ENCODE results near the gene NMS.

NMS gene

DNA sequence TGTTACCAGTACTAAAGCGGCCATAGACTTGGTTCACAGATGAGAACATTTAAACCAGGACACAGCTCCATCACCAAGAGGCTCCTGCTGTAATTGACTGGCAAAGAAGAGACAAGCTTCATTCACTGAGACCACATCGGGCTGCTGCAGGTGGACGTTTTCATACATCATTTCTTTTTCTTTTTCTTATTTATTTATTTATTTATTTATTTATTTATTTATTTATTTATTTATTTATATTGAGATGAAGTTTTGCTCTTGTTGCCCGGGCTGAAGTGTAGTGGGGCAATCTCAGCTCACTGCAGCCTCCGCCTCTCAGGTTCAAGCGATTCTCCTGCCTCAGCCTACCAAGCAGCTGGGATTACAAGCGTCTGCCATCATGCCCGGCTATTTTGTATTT, 58.9 kb downstream of the NMS start (continued):
- TF ChIP-seq, protein P1, sequence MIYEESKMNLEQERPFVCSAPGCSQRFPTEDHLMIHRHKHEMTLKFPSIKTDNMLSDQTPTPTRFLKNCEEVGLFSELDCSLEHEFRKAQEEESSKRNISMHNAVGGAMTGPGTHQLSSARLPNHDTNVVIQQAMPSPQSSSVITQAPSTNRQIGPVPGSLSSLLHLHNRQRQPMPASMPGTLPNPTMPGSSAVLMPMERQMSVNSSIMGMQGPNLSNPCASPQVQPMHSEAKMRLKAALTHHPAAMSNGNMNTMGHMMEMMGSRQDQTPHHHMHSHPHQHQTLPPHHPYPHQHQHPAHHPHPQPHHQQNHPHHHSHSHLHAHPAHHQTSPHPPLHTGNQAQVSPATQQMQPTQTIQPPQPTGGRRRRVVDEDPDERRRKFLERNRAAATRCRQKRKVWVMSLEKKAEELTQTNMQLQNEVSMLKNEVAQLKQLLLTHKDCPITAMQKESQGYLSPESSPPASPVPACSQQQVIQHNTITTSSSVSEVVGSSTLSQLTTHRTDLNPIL (CRISPR knock-in tag; IDR thresholded peaks at IDR 0.05; ENCODE audit: low read depth) = no peak
- TF ChIP-seq CSDC2 (CRISPR knock-in tag; IDR thresholded peaks at IDR 0.05) = no peak
- TF ChIP-seq ZFP30 (CRISPR knock-in tag; IDR thresholded peaks at IDR 0.05) = no peak

DNA sequence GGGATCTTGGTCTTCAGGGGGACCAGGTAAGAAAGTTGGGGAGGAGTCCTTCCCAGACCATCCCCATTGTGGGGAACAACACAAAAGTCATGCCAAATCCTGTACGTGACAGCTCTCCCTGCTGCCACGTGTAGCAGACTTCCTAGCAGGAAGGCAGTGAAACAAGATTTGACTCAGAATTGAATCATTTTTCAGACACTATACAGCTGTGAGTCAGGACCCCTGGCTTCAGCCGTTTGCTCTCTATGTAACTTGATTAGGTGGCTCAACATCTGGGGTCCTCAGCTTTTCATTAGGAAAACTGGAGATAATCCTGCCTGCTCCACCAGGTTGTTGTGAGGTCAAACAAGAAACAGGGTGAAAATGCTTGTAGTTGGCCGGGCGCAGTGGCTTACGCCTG, 59.6 kb downstream of the NMS start:
- no peak for ATAC-seq
- TF ChIP-seq ZC3H10 (CRISPR knock-in tag; IDR thresholded peaks at IDR 0.05) (no peak), ZNF565 (CRISPR knock-in tag; conservative IDR thresholded peaks at IDR 0.05; ENCODE audit: low read depth) (no peak), RARB (CRISPR knock-in tag; IDR thresholded peaks at IDR 0.05) (no peak), PPARA (CRISPR knock-in tag; IDR thresholded peaks at IDR 0.05; ENCODE audit: borderline replicate concordance) (no peak), ISL1 (CRISPR knock-in tag; IDR thresholded peaks at IDR 0.05) (no peak), CSDC2 (CRISPR knock-in tag; IDR thresholded peaks at IDR 0.05) (no peak), ZFP3 (CRISPR knock-in tag; IDR thresholded peaks at IDR 0.05) (no peak), ZNF70 (CRISPR knock-in tag; IDR thresholded peaks at IDR 0.05) (no peak), TCF4 (CRISPR knock-in tag; IDR thresholded peaks at IDR 0.05; ENCODE audit: borderline replicate concordance) (no peak), ESRRG (CRISPR knock-in tag; IDR thresholded peaks at IDR 0.05) (no peak), BACH2 (CRISPR knock-in tag; IDR thresholded peaks at IDR 0.05; ENCODE audit: borderline replicate concordance) (no peak), ZNF8 (CRISPR knock-in tag; IDR thresholded peaks at IDR 0.05) (no peak)
- TF ChIP-seq, protein P1 (CRISPR knock-in tag; IDR thresholded peaks at IDR 0.05; ENCODE audit: low read depth) = no peak
- TF ChIP-seq, protein P2, sequence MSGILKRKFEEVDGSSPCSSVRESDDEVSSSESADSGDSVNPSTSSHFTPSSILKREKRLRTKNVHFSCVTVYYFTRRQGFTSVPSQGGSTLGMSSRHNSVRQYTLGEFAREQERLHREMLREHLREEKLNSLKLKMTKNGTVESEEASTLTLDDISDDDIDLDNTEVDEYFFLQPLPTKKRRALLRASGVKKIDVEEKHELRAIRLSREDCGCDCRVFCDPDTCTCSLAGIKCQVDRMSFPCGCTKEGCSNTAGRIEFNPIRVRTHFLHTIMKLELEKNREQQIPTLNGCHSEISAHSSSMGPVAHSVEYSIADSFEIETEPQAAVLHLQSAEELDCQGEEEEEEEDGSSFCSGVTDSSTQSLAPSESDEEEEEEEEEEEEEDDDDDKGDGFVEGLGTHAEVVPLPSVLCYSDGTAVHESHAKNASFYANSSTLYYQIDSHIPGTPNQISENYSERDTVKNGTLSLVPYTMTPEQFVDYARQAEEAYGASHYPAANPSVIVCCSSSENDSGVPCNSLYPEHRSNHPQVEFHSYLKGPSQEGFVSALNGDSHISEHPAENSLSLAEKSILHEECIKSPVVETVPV (CRISPR knock-in tag; IDR thresholded peaks at IDR 0.05) = no peak
- TF ChIP-seq, protein P3, sequence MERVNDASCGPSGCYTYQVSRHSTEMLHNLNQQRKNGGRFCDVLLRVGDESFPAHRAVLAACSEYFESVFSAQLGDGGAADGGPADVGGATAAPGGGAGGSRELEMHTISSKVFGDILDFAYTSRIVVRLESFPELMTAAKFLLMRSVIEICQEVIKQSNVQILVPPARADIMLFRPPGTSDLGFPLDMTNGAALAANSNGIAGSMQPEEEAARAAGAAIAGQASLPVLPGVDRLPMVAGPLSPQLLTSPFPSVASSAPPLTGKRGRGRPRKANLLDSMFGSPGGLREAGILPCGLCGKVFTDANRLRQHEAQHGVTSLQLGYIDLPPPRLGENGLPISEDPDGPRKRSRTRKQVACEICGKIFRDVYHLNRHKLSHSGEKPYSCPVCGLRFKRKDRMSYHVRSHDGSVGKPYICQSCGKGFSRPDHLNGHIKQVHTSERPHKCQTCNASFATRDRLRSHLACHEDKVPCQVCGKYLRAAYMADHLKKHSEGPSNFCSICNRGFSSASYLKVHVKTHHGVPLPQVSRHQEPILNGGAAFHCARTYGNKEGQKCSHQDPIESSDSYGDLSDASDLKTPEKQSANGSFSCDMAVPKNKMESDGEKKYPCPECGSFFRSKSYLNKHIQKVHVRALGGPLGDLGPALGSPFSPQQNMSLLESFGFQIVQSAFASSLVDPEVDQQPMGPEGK (CRISPR knock-in tag; IDR thresholded peaks at IDR 0.05; ENCODE audit: borderline replicate concordance) = no peak

Data from SK-N-SH treated with all-trans-retinoic acid at 6 μM for 48 hours (cell line).